Stimulated activated CD4-positive, alpha-beta T cell treated with anti-CD3 and anti-CD28 coated beads, Interleukin-1b, Interleukin-23, amount 100 ng/mL, for 1 hour (primary cell): ENCODE results near the gene VASH1.
"Not testable (repeated sequence)": the region's sequence is repeated elsewhere in the genome, so short reads cannot be mapped to it uniquely, and the experiment has no call there.

Experiments
- DNase-seq, 2 donors: peaks; one replicate each; pipeline ENCODE4 v3.0.0-alpha.2; 2020; ENCODE audit warnings: low read depth in 2 of 2

The VASH1 gene

GRCh38 chr14:76761136-76761959, at the start of gene VASH1:
VASH1 (plus strand) TSS chr14:76761468; CDS start chr14:76762822, 1,354 bp downstream.
- DNase-seq, result peak in 1 of 2 donors; percentile 26

GRCh38 chr14:76713121-76713520, 48.1 kb upstream of the VASH1 start:
- no peak for DNase-seq

- DNase-seq, result no peak
Observed at GRCh38 chr14:76714470-76714869, 46.8 kb upstream of the VASH1 start.

DNA sequence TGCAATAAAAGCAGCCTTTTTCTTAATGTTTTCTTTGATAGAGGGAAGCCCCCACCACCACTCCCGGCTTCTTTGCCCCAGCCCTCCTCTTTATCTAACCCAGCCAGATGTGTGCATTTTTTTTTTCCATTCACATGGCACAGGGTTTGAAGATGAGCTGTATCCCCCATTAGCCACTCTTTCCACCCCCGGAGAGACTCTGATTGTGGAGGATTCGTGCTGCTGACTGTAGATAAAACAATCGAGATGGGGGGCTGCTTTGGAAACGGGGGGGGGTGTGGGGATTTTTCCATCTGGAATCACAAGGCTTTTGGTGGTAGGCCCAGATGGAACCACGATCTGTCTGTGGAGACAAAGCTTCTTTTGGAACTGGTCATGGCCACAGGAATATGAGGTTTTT, 46.2 kb upstream of the VASH1 start:
- no peak for DNase-seq

- DNase-seq, result no peak
Observed at GRCh38 chr14:76715511-76716081, 45.7 kb upstream of the VASH1 start.

- no peak for DNase-seq
Observed at GRCh38 chr14:76716285-76716684, 45.0 kb upstream of the VASH1 start.

DNA sequence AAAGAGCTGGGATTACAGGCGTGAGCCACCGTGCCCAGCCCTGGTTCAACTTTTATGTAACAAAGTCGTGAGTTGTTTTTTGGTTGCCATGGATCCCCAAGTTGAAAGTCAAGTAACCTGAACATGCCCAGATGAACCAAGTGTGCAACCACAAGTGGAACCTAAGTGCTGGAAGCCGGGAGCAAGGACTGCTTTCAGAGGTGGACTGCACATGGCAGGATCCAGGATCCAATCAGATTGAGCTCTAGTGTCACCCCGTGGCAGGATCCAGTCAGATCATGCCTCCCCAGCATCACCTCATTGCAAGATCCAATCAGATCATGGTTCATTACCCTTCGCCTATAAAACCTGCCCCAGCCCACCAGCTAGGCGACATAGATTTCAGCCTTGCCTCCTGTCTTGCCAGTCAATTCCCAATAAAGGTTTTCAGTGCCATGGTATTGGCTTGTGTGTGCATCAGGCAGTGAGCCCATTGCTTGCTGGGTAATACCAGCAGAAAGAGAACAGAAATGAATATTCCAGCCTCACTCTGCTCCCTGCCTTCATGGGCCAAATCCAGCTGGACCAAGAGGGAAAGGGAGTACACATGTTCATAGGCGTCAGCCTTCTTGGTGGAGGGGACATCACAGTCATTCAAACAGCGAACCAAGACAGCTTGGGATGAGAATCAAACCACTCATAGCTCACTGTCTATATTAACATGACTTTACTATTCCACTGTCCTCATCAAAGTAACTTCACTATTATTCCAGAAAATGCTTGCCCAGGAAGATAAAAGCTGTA, 43.6 kb upstream of the VASH1 start:
- no peak for DNase-seq

DNA sequence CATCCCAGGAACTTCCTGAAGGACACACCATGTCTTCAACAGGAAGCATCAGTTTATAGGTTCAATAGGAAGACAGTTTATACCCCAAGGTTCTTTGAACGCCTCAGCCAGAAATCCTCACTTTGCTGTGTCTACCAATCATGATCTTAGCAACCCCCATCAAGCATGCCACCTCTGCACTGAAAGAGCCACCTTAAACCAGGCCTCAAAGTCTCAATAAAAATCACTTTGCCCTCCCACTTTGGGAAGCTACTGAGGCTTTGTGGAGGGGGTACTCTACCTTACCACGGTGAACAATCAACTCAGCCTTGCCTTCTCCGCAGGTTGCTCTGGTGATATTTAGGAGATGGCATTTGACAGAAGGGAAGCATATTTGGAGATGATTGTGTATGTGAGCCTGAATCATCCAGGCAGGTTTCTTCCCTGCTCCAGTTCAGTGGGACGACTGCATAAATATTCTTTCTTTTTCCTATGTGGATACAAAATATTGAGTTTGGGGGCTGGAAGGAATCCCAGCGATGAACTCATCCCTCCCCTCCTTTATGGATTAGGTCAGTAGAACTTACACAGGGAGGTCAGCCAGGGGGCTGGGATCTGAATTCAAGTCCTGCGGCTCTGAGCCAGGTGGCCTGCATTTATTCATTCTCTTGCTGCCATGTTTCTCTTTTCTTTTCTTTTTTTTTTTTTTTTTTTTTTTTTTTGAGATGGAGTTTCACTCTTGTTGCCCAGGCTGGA, 42.8 kb upstream of the VASH1 start:
- no peak for DNase-seq

DNA sequence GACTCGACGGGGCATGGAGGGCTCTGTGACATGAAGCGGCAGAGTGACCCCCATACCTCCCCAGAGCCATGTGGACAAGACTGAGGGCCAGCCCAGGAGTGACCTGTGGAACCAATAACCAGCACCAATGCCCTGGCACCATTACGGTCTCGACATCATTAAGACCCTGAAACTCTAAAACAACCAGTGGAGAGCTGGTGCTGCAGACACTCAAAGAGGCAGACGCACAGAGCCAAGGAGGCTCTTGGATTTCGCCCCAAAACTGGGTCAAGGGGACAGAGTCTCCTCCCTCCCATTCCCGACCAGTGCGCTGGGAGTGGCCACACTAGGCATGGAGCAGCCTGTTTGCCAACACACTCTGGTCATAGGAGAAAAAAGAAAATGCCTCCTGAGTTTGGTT, 41.6 kb upstream of the VASH1 start:
- no peak for DNase-seq

- DNase-seq, result no peak
Observed at GRCh38 chr14:76720382-76720813, 40.9 kb upstream of the VASH1 start.

- not testable (repeated sequence) for DNase-seq
Observed at GRCh38 chr14:76721506-76721905, 39.8 kb upstream of the VASH1 start.

DNA sequence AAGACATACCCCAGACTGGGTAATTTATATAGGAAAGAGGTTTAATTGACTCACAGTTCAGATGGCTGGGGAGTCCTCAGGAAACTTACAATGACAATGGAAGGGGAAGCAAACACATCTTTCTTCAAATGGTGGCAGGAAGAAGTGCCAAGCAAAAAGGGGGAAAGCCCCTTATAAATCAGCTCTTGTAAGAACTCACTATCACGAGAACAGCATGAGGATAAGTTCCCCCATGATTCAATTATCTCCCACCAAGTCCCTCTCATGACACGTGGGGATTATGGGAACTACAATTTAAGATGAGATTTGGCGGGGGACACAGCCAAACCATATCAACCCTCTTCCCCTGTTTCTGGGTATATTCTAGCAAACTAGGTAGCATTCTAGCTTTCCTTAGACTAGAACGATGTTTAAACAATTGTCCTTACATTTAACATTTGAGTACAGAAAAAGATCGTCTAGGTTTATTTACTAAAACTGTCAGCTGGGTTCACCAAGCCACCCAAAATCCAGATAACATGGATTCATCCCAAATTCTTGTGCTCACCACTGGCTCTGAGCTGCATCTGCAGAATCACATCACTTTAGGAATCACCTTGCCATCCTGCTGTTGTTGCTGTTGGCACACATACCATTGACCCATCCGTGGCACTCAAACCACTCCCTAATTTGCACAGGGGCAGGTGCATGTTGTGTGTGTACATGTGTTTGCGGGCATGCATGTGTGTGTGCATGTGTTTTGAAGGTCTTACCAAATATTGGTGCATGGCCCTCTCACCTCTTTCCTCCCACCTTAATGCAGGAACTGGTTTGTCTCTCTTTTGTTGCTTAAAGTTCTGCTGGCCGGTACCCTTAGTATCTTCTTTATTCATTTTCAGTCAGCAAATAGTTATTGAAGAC, 36.4 kb upstream of the VASH1 start:
- no peak for DNase-seq

GRCh38 chr14:76726551-76726970, 34.7 kb upstream of the VASH1 start:
- no peak for DNase-seq

- DNase-seq, result no peak
Observed at GRCh38 chr14:76727384-76727783, 33.9 kb upstream of the VASH1 start.

GRCh38 chr14:76727901-76728300, 33.4 kb upstream of the VASH1 start:
- DNase-seq, result no peak

- no peak for DNase-seq
Observed at GRCh38 chr14:76729258-76729657, 32.0 kb upstream of the VASH1 start.

DNA sequence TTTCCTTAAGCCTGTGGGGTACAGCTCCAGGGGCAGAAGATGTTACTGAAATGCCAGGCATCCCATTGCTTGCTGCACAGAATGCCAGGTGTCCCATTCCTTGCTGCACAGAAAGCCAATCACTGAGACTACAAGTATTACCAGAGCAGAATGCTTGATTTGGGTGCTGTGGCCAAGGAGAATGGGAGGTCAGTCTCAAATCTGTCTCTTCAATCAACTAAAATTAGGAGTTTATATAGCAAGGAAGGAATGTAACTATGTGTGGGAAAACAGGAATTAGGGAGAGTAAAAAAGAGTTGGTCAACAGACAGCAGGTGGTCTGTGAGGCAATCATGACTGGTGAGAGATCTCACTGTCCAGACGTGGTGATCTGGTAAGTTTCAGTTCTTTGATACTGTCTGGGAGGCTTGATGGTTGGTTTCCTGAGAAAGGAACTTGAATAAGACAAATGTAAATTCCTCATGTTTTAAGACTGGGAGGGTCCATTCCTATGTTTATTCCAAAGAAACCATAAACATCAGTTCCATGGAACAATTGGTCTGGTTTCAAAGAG, 31.2 kb upstream of the VASH1 start:
- no peak for DNase-seq

- DNase-seq, result not testable (repeated sequence)
Observed at GRCh38 chr14:76734501-76734900, 26.8 kb upstream of the VASH1 start.

DNA sequence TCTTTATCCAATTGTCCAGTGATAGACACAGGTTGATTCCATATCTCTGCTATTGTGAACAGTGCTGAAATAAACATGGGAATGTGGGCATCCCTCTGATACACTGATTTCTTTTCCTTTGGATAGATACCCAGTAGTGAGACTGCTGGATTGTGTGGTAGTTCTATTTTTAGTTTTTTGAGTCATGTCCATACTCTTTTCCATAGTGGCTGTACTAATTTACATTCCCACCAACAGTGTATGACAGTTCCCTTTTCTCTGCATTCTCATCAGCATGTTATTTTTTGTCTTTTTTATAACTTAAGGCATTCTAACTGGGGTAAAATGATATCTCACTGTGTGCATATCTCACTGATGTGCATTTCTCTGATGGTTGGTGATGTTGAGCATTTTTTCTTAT, 24.8 kb upstream of the VASH1 start:
- DNase-seq, result no peak

GRCh38 chr14:76741074-76741473, 20.2 kb upstream of the VASH1 start:
- no peak for DNase-seq

DNA sequence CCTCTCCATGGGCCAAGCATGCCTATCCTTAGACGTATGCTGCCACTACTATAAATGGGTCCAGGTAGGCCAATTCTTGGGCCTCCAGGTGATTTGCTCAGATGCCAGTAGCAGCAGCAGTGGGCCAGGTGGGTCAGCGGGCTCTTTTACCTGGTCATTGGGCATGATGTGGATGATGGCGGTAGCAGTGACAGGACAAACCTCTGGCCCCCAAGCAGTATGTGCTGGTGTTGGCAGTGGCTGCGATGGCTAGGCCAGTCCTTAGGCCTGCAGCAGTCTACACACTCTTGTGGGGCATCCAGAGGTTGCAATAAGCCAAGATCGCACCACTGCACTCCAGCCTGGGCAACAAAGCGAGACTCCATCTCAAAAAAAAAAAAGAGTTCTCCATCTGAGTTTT, 19.1 kb upstream of the VASH1 start:
- no peak for DNase-seq
